Ishikawa (cell line): ENCODE measurements around the gene PRSS53.

ENCODE experiments used
- CEBPB ChIP-seq: IDR thresholded peaks from 2 replicates; pipeline ENCODE4 v1.6.1; 2012
- FOXM1 ChIP-seq: IDR thresholded peaks from 2 replicates; pipeline ENCODE4 v1.6.1; 2012; ENCODE audit warnings: low read depth, borderline replicate concordance
- MAX ChIP-seq: IDR thresholded peaks from 2 replicates; pipeline ENCODE4 v1.6.1; 2012
- TAF1 ChIP-seq: IDR thresholded peaks from 2 replicates; pipeline ENCODE4 v1.6.1; 2012; ENCODE audit warnings: low read depth, mild to moderate bottlenecking
- TCF12 ChIP-seq: IDR thresholded peaks from 2 replicates; pipeline ENCODE4 v1.6.1; 2012; ENCODE audit warnings: low read depth

DNA sequence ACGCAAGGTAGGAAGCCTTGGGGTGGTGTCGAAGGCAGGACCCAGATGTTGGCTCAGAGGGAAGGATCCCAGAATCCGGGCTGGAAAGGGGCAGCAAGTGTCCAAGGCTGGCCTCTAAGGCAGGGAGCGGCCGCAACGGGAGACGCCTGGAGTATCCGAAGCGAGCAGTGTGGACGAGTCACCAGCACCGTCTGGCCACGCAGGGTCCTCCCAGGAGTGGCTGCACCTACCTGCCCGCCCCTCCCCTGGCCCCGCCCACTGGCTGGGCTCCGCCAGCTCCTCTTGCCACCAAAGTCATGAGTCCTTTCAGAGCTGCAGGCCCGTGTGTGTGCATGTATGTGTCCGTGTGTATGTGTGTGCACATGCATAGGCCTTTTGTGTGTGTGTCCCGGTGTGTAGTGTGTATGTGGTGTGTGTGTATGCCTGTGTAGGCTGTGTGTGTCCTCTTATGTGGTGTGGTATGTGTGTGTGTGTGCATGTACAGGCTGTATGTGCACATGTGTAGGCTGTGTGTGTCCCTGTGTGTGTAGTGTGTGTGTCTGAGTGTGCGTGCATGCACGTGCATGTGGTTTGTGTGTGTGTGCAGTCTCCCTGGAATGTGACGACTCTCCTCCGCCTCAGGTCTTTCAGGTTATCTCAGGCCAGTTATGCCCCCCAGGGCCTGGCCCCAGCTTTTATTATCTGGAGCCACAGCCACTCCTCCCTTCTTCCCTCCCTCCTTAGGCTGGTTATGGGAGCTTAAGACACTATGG lies 47.0 kb upstream of the PRSS53 start, which contains the start of gene PRSS8:
- peak; percentile 54 for TF ChIP-seq MAX
- no peak for TF ChIP-seq FOXM1
- TF ChIP-seq TAF1, result peak; percentile 46; the same call in 1 of the 2 replicates
- no peak for TF ChIP-seq TCF12
- no peak for TF ChIP-seq CEBPB
